GM18502 (cell line): ENCODE measurements around the gene CRTAP.
"Not testable (repeated sequence)": the region's sequence is repeated elsewhere in the genome, so short reads cannot be mapped to it uniquely, and the experiment has no call there.

Experiments
- ATAC-seq: cut with Tn5 transposase; IDR thresholded peaks from one replicate; pipeline ENCODE4 v1.9.1; 2021; ENCODE audit warnings: mild to moderate bottlenecking; ENCODE audit not compliant: unreplicated experiment, poor library complexity

The CRTAP gene

DNA sequence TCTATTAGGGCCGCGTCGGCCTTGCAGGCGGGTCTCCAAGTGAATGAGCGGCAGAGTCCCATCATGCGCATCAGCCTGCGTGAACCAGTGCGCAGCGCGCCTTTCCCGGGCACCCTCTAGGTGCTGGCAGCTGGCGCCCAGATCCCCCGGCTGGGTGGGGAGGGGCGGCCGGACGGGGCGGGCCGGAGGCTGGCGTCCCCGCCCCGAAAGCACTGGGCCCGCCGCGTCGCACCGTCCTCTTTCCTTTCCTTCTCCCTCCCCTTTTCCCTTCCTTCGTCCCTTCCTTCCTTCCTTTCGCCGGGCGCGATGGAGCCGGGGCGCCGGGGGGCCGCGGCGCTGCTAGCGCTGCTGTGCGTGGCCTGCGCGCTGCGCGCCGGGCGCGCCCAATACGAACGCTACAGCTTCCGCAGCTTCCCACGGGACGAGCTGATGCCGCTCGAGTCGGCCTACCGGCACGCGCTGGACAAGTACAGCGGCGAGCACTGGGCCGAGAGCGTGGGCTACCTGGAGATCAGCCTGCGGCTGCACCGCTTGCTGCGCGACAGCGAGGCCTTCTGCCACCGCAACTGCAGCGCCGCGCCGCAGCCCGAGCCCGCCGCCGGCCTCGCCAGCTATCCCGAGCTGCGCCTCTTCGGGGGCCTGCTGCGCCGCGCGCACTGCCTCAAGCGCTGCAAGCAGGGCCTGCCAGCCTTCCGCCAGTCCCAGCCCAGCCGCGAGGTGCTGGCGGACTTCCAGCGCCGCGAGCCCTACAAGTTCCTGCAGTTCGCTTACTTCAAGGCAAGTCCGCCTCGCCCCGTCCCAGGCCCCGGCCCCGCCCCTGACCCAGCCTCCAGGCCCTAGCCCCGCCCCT, at the start of gene CRTAP:
Gene CRTAP (plus strand): TSS at position 243 of the 850 bp plus-strand sequence. CDS start 64 bp downstream, at position 307.
- ATAC-seq, result peak; percentile 80

DNA sequence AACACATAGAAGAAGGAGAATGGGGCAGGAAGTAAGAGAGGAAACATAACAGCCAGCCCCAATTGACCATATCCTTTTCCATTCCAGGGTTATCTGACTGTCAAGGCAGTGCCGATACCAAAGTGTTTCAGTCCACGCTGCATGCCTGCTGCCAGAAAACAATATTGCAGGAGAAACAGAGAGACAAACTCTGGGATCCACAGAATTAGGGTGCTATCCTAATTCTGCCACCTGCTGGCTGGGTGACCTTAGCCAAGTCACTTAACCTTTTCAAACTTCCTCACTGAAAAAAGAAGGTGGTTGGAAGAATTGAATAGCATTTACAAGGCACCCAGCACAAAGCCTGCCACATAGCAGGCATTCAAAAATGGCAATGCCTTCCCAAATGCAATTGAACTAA, 48.9 kb upstream of the CRTAP start:
- no peak for ATAC-seq

DNA sequence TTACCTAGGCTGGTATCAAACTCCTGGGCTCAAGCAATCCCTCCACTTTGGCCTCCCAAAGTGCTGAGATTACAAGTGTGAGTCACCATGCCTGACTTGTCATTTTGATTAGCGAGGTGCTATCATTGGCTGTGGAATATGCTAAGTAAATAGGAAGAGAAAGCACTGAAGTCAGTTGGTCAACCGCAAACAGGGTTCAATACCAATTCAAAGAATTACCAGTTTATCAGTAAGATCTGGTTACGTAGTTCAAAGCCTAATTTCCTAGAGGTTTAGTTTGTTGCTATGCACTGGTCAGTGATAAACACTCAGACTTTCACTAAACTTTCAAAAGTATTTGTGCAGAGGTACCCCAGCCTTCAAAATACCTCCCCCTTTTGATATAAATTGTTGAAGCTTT, 46.3 kb upstream of the CRTAP start:
- no peak for ATAC-seq

DNA sequence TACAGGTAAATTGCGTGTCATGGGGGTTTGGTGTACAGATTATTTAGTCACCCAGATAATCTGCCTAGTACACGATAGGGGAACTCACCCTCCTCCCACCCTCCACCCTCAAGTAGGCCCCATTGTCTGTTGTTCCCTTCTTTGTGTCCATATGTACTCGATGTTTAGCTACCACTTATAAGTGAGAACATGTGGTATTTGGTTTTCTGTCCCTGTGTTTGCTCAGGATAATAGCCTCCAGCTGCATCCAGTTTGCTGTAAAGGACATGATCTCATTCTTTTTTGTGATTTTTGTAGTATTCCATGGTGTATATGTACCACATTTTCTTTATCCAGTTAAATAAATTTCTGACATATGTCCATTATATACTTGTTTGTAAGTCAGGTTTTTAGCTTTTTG, 44.0 kb upstream of the CRTAP start:
- ATAC-seq, result not testable (repeated sequence)

DNA sequence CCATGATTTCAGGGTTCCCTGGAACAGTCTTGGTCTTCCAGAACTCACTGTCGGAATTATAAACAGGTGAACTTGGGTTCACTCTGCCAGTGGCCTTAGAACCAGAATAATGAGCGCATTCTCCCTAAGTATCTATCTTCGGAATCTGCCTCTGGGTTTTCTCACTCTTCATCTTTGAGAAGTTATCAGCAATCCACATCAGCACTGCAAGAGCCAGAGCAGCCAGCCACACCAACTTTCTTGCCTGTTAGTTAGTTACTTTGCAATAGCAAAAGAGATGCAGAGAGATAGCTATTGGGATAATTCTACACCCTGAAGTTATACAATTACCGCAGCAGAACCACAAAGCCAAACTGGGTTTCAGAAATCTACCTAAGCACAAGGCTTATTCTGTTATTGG, 42.6 kb upstream of the CRTAP start:
- ATAC-seq, result no peak

DNA sequence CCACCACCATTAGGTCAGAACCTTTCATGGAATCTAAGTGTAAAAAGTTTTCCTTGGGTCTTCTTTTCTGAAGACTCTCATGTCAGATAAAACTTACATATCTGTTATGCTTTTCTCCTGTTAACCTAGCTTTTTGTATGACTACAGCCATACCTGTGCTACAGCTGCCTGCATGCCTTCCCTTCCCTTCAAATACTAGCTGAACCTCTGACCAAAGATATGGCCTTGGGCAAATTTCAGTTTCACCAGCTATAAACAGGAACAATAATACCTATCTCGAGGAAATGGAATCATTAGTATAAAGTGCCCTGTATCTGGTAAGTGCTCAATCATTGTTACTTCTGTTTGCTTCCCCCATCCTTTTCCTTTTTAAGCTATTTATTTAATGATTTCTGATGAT, 41.9 kb upstream of the CRTAP start:
- ATAC-seq, result no peak

DNA sequence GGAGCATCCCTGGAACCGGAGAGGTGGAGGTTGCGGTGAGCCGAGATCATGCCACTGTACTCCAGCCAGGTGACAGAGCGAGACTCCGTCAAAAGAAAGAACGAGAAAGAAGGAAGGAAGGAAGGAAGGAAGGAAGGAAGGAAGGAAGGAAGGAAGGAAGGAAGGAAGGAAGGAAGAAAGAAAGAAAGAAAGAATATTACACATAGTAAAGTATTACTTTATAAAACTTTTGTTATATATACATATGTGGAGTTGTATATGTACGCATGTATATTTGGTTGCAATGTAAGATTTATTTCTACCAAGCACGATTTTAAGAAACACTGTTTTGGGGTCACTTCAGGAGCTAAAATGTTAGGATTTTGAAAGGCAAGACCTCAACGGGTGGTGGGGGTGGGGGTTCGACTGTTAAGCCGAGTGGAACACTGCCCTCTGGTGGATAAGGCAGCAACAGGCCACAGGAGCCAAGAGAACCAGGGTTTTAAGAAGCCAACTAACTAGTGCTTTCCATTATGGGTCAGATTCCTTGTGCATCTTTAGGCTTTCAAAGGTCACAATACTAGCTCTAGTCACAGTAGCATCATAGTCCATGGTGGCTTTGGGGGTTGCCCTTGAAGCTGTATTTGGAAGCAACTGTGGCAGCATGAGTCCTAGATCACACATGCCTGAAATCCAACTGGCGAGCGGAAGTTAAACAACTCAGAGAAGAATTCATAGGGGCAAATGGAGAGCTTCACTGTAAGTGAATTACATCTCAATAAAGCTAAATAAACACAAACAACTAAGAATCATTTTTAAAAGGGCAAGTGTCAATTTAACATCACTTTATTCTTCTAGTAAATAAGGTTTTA, 39.4 kb upstream of the CRTAP start:
- peak; percentile 54 for ATAC-seq

DNA sequence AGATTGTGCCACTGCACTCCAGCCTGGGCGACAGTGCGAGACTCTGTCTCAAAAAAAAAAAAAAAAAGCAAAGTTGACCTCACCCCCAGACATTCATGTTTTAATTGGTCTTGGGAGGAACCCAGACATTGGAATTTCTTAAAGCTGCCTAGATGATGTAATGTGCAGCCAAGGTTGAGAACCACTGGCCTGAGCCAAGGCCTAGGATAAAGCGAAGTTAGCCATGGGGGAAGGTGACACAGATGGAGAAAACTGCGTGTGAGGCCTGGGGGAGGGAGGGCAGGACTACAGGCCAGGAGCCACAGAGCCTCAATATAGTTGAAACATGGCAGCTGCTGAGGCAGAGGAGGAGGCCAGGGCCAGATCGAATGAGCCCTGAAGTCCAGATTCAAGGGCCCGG, 37.8 kb upstream of the CRTAP start:
- ATAC-seq, result no peak

DNA sequence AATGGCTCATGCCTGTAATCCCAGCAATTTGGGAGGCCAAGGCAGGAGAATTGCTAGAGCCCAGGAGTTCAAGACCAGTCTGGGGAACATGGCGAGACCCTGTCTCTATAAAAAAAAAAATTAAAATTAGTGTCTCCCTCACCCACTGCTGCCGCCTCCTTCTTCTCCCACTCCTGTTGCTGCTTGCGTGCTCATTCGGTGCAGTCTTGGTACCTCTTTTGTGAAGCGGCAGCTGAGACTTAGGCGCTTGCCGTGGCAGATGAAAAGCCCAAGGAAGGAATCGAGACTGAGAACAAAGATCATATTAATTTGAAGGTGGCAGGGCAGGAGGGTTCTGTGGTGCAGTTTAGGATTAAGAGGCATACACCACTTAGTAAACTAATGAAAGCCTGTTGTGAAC, 36.9 kb upstream of the CRTAP start:
- no peak for ATAC-seq

DNA sequence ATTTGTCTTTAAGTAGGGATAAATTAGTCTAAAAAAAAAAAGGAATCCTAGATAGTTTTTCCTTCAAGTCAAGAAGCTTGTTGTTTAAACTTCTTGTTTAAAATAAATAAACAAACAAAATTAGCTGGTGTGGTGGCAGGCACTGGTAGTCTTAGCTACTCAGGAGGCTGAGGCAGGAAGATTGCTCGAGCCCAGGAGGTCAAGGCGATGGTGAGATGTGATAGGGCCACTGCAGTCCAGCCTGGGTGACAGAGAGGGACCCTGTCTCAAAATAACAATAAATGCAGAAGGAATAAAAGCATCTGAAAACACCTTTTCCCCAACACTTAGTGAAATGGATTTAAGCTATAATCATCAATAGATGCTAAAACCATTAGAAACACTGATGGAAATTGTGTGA, 35.8 kb upstream of the CRTAP start:
- ATAC-seq, result no peak

DNA sequence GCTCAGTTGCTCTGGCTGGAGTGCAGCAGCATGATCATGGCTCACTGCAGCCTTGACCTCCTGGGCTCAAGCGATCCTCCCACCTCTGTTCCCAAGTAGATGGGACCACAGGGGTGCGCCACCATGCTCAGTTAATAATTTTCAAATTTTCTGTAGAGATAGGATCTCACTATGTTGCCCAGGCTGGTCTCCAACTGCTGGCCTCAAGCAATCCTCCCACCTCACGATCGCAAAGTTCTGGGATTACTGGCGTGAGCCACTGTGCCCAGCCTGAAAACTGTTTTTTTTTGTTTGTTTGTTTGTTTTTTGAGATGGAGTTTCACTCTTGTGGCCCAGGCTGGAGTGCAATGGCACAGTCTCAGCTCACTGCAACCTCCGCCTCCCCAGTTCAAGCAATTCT, 34.0 kb upstream of the CRTAP start:
- ATAC-seq, result not testable (repeated sequence)

DNA sequence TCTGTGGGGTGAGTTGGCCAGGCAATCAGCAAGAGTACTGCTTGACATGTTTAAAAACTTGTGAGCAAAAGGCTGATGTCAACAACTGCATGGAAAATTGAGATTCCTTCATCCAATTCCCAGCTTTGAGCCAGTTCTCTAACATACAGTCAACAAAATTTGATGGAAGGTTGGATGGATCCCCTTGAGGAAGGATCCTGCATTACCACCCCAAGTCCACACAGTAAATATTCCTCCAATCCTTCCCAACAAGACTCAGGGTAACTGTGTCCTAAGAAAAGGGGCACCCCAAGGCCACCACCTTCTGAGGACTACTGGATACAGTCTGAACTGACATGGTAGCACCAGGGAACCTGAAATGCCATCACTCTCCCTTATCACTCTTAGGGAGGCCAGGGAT, 32.0 kb upstream of the CRTAP start:
- ATAC-seq, result no peak

DNA sequence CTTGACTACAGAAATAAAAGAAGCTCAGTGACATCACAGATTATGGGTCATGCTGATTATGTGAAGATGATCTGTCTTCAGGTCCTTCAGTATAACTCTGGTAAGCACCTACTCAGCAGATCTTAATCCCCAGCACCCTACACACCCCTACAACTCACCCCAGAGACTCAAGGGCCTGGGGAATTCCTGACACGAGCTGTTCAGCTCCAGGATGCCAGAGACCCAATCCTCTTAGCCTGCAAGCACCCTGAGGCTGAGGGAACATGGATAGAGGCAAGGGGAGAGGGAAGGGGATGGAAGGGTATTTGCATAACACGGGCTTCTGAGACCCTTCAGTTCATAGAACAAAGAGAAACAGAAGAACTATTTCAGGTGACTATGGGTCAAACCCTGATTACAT, 29.9 kb upstream of the CRTAP start:
- no peak for ATAC-seq

DNA sequence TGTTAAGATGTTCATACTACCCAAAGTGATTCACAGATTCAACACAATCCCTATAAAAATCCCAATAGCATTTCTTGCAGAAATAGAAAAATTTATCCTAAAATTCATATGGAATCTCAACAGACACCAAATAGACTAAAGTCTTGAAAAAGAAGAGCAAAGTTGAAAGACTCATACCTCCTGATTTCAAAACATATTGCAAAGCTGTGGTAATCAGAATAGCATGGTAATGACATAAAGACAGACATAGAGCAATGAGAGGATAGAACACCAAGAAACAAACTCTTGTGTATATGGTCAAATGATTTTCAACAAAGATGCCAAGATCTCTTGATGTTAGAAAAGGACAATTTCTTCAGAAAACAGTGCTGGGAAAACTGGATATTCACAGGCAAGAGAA, 25.1 kb upstream of the CRTAP start:
- ATAC-seq, result no peak

DNA sequence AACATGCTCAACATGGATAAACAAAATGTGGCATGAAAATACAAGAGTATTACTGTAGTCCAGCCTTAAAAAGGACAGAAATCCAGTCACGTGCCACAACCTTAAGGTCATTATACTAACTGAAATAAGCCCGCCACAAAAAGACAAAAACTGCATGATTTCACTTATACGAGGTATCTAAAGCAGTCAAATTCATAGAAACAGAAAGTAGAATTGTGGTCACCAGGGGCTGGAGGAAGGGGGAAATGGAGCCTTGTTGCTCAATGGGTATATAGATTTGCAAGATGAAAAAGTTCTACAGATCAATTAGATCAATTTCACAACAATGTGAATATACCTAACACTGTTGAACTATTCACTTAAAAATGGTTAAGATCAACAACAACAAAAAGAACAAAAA, 24.3 kb upstream of the CRTAP start:
- peak; percentile 92 for ATAC-seq

DNA sequence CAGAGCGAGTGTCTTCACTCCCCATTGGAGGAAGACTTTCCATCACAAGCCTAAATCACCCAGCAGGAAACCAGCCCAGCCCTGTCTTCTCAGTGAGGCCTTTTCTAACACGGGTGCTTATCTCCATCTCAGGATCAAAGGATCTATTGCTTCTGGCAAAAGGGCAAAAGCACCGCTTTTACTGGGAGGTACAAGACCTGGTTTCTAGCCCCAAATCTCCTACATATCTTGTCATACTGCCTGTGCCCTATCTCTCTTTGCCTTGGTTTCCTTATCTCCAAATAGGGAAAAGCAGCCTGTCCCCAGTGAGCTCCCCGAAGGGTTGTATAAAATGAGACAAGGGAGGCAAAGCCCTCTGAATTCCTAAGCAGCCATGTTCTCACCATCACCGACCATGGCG, 22.1 kb upstream of the CRTAP start:
- no peak for ATAC-seq

DNA sequence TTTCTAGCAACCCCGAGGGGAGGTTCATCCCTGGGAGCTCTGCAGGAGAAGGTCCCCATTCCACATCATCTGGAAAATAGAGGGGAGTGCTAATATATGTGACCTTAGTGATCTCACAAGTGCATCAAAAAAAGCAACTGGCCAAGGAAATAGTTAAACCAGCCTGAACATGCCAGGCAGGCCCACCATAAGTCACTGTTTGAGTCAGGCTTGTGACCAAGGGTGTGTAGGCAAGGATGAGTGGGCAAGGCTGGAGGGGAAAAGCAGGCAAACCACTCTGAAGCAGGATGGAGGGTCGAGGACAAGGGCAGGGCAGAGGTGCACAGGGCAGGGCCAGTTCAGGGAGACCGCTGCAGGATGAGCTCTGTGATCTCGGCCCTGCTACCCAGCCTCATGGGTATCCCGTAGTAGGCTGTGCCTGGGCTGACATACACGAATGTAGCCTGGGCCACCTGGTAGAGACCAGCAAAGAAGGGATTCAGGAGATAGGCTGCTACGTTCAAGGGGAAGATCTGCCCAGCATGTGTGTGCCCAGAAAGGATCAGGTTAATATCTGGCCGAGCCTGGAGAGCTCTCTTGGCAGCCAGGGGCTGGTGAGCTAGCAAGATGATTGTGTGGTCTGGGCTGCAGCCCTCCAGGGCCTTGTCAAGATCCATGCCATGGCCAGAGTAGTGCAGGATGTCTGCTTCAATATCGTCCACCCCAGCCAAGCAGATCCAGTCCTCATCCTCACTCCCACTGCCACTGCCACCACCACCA, 21.1 kb upstream of the CRTAP start:
- ATAC-seq, result no peak

DNA sequence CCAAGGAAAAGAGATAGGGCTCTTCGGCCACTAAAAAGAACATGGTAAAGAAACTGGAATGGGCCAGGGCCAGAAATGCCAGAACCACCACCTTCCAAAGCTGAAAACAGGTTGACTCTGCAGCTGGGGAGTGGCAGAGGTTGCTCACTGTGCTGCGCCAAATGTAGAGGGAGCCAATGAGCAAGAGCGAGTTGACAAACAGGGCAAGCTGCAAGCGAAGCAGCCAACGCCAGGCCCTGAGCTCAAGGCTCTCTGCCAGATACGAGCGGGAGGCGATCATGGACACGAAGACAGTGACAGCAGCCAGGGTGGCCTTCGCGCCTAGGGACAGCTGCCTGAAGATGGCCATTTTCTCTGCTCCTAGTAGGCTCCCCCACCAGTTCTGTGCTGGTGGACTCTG, 20.0 kb upstream of the CRTAP start:
- ATAC-seq, result no peak

DNA sequence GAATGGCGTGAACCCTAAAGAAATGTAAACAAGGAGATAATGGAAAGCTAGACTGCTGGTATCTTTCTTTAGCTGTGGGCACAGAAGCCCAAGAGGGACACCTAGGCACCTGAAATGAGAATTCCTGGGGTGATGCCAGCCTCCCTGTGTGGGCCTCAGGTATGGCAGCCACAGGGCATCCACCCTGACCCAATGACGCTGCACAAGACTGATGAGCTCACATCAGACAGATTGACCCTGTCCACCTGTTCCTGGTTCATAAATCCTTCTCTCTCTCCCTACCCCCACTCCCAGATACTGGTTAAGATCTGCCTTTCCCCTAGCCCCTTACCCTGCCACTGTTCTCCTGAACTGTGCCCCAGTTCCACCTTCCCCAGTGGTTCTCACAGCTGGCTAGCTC, 18.4 kb upstream of the CRTAP start:
- ATAC-seq, result no peak

DNA sequence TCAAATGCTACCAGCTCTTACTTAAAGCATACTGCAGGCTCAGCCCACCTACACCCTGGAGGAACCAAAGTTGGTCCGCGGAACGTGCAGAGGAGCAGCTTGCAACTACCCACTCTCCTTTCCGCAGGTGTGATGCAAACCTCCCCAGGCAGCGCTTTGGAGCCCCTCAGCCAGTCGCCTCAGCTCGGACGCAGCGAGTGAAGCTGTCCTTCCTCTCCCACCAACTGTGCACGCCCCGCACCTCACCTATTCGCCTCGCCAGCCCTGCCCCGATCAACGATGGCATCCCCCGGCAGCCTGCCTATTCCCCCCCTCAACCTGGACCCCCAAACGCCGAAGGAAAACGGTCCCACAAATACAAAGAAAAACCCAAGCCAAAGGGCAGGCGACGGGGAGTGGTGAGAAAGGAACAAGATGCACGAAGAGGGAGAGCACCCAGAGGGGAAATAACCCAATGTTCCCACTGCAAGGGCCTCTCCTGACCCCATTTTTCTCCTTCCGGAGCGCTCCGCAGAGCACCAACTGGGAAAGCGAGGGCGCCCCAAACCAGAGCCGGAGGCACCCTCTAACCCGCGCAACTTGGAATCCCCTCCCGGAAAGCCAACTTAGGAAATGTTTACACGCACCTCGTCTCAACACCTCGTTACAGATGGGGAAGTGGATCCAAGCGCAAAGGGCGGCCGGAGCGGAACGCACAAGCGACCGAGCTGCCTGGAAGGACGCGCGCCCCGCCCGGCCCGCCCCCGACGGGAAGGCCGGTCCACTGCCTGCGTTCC, 17.5 kb upstream of the CRTAP start:
- ATAC-seq, result peak; percentile 63
